GM15510 (cell line): Measurements from ENCODE around the gene CBX2.

Experiments
- POLR2A ChIP-seq: IDR thresholded peaks from 3 replicates; pipeline ENCODE4 v1.6.1; 2011; ENCODE audit warnings: borderline replicate concordance; ENCODE audit not compliant: insufficient read length; ENCODE audit errors: extremely low read depth

CBX2 gene

DNA sequence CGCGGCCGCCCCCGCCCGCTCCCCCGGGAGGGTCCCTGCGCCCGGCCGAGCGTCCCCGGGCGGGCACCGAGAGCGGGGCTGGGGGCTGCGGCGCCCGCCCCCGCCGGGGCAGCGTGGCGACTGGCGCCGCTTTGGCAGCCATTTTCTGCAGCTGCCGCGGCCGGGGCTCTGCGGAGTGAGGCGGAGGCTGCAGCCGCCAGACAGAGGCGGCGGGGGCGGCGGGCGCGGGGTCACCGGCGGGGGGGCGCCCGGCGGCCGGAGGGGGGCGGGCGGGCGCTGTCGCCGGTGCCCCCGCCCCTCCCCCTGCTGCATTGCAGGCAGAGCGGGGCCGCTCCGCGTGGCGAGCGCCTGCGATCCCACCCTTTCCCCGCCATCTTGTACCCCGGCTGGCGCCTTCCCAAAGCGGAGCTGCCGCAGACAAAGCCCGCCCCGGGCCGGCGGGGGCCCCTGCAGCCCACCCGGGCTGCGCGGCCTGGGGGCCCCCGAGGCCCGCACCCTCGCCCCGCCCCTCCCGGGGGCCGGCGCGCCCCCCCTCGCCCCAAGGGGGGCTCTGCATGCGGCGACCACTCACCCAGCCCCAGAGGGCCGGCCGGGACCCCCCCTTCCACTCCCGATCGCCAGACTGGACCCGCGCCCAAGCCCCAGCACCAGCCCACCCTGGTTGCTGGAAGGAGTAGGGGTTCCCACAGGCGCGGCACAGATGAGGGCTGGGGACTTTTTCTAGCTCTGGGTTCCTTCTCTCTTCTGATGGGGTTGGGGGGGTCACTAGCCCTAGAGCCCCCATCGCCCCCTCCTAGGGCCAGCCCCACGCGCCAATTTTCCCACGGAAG, 35.6 kb downstream of the CBX2 start:
- TF ChIP-seq POLR2A, result no peak

DNA sequence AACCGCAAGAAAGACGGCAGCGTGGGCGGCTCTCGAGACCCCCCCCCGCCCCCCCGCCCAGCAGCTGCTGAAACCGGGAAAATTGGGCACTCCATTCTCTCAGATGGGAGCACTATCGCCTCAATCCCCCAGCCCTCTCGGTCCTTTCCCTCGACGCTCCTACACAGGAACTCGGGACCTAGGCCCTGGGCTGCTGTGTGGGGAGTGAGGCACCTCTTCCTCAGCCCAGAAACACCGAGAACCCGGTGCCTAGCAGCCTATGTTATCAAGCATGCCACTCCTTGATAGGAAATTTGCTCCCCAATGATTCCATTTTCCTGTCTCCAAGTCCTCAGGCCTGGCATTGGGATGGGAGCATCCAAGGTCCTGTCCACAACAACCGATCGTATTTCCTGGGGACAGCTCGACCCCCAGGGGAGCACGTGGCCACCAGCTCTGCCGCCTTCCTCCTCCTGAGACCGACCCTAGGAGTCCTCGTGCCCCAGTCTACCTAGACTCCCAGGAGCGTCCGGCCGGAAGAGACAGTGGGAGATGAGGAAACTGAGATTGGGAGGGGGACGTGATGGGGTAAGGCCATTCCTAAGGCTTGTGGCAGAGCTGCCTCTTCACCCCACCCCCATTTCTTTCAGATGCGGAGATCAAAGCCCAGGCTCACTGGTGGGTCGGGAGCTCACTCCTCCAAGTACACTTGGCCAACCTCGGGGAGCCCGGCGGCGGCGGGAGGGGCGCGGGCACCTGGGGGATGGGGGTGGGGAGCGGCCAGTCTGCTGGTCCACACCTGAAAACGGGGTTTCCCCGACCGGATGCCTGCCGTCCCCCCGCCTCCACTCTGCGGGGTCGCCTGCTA, 36.4 kb downstream of the CBX2 start:
- TF ChIP-seq POLR2A, result no peak

DNA sequence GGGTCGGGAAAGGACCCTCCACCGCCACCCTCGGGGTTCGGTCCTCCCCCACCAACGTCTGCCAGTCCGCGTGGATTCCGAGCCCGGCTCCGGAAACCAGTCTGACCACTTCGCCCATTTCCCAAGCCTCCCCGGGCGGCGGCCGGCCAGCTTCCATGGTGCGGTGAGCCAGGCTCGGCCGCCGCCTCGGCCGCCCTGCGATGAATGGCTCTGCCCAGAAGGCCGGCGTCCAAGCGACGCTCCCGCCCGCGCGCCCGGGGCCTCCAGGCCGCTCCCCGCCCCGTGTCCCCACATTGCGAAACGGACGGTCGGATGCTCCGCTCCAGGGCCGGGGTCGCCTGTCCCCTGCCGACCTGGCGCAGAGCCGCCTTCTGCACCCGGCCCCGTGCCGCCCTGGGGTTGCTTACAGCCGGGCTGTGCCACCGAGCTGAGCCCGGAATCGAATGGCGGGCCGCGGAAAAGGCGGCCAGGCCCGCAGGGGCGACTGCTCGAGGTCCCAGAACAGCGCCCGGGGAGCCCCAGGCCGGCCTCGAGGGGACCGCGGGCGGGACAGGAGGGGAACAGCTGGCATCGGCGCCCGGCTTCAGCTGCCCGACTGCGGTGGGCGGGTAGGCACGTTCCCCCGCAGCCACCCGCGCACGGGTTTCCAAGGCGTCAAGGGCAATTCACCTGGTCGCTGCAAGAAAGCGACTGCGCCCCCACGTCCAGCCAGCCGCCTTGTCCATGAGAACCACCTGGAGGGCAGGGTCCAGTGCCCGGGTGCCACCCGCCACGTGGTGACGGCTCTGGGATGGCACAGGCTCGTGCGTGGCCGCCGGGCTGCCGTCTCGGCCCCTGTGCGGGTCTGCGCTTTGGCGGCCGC, 37.3 kb downstream of the CBX2 start:
- no peak for TF ChIP-seq POLR2A

DNA sequence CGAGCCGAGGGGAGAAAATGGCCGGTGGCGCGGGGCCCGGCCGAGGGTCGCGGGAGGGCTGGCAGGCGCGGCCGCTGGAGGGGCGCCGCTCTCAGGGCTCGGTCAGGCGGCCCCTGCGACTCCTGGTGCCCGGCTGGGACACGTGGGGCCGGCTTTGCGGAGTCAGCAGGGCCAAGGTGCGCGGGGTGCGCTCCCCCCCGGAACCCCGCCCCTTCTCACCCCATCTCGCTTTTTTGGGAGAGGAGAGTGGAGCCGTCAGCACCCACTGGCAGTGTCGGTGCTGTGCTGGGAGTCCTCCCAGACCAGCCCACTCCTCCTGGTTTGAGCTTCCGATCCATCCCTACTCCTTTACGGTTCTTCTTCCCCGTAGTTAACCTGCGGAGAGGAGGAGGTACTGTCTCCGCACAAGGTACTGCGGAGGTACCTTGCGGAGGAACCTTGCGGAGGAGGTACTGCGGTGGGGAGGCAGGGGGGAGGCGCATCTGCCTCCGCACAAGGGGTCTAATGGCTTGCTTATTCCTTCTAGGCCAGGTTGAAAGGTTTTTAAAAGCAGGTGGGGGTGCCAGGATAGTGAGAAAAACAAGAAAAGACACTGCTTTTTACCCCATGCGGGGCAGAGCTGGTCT, 38.0 kb downstream of the CBX2 start:
- TF ChIP-seq POLR2A, result no peak

GRCh38 chr17:79818026-79818758, 40.2 kb downstream of the CBX2 start:
- TF ChIP-seq POLR2A, result no peak

DNA sequence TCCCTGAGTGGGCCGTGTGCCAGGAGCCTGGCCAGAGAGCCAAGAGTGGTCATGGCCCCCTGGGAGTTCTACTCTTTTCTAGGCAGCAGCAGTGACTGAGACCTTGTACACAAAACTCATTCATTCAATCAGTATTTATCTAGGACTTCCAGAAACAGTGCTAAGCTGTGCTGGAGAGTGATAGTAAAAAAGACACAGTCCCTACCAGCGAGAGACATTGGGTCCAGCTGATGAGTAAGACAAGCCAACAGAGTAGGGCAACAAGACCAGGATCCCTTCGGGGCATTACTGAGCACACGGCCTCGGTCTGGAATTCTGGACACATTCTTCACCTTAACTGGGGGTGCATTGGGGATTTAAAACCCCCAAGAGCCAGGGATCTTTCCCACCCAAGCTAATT, 41.1 kb downstream of the CBX2 start:
- TF ChIP-seq POLR2A, result no peak

DNA sequence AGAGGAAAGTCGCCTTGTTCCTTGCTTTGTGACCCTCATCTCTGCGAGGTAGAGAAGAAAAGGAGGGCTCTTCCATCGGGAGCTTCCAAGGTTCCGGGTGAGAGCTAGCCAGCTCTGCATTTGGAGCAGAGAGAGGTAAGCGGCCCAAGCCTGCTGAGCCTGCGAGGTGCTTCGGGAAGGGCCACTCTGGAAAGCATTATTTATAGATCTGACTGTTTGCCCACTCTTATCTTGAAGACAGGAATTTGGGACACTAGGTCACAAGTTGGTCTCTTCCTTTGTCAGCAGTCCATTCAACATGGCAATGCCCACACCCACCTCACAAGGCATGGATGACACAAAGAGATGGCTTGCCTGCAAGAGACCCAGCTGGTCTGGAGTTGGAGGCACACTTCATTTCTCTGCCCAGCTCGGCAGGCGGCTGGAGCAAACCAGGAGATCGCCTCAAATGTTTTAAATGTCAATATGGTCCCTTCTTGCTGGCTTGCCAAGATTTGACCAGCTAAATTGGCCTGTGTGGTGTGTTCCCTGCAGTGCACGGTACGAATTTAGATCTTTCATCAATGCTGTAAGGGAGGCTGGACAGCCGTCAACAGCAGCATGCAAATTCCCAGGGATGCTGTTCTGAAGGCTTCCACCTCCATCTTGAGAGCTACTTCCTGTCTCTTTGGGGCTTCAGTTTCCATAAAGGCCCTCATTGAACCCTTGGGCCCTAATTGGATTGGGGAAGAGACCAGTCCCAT, 41.8 kb downstream of the CBX2 start:
- no peak for TF ChIP-seq POLR2A

DNA sequence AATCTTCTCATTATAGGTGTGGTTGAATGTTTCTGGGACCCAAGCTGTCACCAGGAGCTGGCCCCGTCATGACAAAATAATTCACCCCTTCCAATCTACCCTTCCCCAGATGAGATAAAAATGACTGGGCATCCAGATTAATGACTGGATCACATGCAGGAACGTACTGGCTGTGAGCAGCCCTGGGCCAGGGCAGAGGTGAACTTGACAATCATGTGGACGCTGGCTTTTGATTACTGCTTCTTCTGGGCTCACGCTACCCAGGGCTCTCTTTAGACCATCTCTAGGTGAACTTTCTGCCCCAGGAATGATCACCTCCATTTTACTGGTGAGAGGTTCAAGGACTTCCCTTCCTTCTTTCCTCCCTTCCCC, 43.0 kb downstream of the CBX2 start:
- no peak for TF ChIP-seq POLR2A

DNA sequence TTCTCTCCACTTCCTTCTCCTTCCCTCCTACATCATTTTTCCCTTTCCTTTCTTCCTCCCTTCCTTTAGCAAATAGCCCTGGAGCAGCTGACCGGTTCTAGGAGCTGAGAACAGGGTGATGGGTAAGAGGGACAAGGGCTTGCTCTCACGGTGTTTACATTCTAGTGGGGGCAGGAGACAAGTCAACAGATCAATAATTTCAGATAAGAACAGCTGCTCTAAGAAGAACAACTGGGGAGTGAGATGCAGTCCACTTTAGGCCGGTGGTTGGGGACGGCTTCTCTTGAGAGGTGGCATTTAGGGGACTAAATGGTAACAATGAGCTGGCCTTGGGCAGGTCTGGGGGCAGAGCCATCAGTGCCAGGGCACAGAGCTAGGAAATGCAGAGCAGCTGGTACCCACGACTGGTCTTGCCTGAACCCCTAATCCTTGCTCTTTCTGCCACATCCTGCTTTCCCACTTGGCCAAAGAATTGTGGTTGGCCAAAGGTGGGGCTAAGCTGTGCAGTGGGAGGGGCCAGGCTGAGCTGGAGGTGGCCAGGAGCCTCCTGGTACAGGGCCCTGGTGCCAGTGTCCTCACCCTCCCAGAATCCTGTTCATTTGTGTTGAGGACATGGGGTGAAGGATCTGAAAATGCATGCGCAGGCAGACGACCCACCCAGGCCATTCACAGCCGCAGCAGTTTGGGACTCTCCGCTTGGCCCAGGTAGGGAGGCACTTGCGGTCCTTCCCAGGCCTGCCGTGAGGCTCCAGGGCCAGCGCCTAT, 43.6 kb downstream of the CBX2 start:
- TF ChIP-seq POLR2A, result no peak

DNA sequence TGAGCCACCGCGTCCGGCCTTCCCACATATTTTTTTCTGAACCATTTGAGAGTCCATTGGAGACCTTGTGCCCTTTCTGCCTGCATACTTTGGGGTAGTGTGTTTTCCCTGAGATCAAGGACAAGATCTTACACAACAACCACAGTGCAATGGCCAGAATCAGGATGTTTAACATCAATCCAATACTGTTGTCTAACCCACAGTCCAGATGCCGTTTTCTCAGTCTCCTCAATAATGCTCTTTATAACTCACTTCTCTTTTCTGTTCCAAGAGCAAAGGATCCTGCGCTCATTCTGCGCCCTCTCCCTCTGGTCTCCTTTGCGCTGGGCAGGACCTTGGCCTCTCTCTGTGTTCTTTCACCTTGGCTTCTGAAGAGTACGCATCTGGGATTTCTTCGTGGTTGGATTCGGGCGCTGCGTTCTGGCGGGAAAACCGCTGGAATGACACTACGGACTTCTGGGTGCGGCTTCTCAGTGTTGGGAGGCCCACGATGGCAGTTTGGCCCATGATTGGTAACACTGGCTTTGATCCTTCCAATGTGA, 44.7 kb downstream of the CBX2 start:
- no peak for TF ChIP-seq POLR2A

DNA sequence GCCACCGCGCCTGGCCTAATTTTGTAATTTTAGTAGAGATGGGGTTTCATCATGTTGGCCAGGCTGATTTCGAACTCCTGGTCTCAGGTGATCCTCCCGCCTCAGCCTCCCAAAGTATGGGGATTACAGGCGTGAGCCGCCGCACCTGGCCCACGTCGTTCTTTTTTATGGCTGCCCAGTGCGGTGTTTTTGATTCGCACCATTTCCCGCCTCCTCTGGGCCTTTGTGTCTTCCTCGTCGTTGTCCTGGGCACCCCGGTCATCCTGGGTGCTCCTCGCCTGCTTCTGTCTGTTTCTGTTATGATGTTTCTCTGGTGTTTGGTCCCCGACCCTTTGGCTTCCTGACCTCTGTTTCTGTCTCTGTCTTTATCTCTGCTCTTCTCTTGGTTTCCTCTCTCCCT, 46.3 kb downstream of the CBX2 start:
- no peak for TF ChIP-seq POLR2A

DNA sequence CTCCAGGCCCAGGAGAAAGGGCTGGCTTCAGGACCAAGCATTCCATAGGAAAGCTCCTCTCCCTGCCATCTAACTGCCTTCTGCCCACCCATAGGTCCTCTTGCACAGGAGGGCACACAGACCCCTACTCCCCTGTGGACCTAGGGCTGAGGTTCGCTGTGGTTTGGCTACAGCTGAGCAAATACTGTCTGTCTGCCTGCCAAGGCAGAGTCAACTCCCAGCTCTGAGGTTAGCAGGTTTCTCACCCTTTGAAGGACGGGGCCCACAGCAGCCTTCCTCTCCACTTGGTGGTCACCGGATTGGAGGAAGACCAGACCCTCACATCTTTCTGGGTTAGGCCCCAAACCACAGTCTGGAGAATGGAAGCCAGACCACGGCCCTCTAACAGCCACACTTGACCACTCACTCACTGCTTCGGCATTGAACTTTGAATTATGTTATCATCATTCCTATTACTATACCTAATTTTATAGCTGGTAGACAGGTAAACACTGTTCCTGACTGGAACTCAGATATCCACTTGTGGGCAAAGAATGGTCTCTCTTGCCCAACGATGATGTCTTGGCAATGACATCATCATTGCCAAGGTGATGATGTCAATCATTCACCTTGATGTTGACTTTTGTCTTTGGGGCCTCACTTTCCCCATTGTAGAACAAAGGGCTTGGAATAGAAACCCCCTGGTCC, 47.1 kb downstream of the CBX2 start:
- TF ChIP-seq POLR2A, result no peak

DNA sequence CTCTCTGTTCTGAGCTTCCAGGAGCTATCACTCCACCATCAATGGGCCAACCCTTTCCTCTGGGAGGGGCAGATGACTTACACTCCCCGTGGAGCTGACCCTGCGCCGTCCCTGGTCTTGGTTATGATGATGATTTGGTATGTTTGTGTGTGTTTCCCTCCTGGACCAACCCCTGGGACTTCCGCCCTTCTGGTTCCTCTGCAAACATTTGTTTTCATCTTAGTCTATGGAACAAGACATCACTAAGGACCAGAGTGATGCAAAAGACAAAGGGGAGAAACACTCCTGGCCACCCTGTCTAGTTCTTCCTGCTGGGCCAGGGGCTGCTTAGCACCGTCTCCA, 47.6 kb downstream of the CBX2 start:
- no peak for TF ChIP-seq POLR2A
